ENCODE measurements around the gene SLC25A1. TPM values are rescaled to one million over a fixed set of nuclear protein-coding genes. Genes with fewer than 3 reads are reported as not detected.

SLC25A1 gene
- total RNA-seq, 1 donor = 63.7 TPM

GRCh38 chr22:19201869-19202798 is 23.6 kb upstream of the SLC25A1 start:
- TF ChIP-seq, protein P1, sequence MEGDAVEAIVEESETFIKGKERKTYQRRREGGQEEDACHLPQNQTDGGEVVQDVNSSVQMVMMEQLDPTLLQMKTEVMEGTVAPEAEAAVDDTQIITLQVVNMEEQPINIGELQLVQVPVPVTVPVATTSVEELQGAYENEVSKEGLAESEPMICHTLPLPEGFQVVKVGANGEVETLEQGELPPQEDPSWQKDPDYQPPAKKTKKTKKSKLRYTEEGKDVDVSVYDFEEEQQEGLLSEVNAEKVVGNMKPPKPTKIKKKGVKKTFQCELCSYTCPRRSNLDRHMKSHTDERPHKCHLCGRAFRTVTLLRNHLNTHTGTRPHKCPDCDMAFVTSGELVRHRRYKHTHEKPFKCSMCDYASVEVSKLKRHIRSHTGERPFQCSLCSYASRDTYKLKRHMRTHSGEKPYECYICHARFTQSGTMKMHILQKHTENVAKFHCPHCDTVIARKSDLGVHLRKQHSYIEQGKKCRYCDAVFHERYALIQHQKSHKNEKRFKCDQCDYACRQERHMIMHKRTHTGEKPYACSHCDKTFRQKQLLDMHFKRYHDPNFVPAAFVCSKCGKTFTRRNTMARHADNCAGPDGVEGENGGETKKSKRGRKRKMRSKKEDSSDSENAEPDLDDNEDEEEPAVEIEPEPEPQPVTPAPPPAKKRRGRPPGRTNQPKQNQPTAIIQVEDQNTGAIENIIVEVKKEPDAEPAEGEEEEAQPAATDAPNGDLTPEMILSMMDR (IDR thresholded peaks at IDR 0.05; ENCODE audit: extremely low read depth, low read depth, low read length) = no peak
- no peak overlapping the region for H3K4me3 ChIP-seq (ENCODE audit: insufficient read depth, low read length)
- H3K9me3 ChIP-seq (ENCODE audit: low read depth, low read length) = no peaks in the 10 kb centered on the region
- peak; percentile 77 for DNase-seq (ENCODE audit: insufficient read length, low spot score, missing footprints)
- no peak overlapping the region for H3K4me2 ChIP-seq (ENCODE audit: insufficient read depth, low read length)
- H3K27me3 ChIP-seq (ENCODE audit: insufficient read depth, low read length) = no peaks in the 10 kb centered on the region
- no peaks in the 10 kb centered on the region for H3K79me2 ChIP-seq (ENCODE audit: insufficient read depth, low read length)
- H3K27ac ChIP-seq (ENCODE audit: low read depth, low read length) = no peak overlapping the region
- H3K36me3 ChIP-seq (ENCODE audit: insufficient read depth, low read length) = no peaks in the 10 kb centered on the region
- H4K20me1 ChIP-seq (ENCODE audit: insufficient read depth, low read length) = no peaks in the 10 kb centered on the region
- no peaks in the 10 kb centered on the region for H3K4me1 ChIP-seq (ENCODE audit: insufficient read depth, low read length)
- no peak overlapping the region for H2AFZ ChIP-seq (ENCODE audit: low read length)

DNA sequence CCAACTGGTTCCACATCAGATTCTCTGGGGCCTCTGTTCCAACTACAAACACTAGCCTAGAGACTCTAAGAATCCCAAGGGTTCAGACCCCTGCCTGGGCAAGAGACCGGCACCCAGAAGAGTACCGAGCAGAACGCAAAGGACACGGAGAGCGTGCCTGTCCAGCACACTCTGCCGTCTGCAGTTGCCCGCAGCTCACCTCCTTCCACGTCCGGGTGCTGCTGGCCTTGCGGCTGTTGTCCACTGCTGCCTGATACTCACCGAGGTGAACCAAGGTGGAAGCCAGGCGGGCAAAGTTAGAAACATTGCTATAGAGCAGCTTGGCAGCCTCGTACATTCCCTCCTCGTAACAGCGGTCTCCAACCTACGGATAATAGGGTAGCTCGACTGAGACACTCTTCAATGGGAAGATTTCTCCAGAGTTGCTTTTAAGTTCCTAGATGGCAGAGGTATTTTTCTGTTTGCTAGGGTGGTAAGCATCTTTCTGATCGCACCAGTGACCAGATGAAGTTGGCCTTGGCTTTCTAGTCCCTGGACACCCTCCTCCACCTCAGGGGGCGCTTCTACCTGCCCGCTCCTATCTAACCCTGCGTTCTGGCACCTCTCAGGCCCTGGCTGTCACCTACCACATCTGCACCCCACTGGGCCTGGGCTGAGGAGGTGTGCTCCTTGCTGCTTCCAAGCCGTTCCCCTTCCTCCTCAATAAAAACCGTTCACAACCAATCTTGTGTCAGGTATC is 22.8 kb upstream of the SLC25A1 start:
- Histone ChIP-seq H3K9me3 (ENCODE audit: low read depth, low read length) (no peaks in the 10 kb centered on the region), H3K79me2 (ENCODE audit: insufficient read depth, low read length) (no peaks in the 10 kb centered on the region), H3K27ac (ENCODE audit: low read depth, low read length) (no peak overlapping the region), H2AFZ (ENCODE audit: low read length) (no peak overlapping the region), H3K4me2 (ENCODE audit: insufficient read depth, low read length) (no peak overlapping the region), H3K27me3 (ENCODE audit: insufficient read depth, low read length) (no peaks in the 10 kb centered on the region), H4K20me1 (ENCODE audit: insufficient read depth, low read length) (no peaks in the 10 kb centered on the region), H3K4me3 (ENCODE audit: insufficient read depth, low read length) (no peak overlapping the region), H3K4me1 (ENCODE audit: insufficient read depth, low read length) (no peaks in the 10 kb centered on the region), H3K36me3 (ENCODE audit: insufficient read depth, low read length) (no peaks in the 10 kb centered on the region)
- peak; percentile 51 for DNase-seq (ENCODE audit: insufficient read length, low spot score, missing footprints)
- TF ChIP-seq, protein P1 (IDR thresholded peaks at IDR 0.05; ENCODE audit: extremely low read depth, low read depth, low read length) = no peak

GRCh38 chr22:19199479-19199878 is 20.9 kb upstream of the SLC25A1 start:
- peak; percentile 11 for DNase-seq (ENCODE audit: insufficient read length, low spot score, missing footprints)
- no peaks in the 10 kb centered on the region for H4K20me1 ChIP-seq (ENCODE audit: insufficient read depth, low read length)
- no peaks in the 10 kb centered on the region for H3K4me1 ChIP-seq (ENCODE audit: insufficient read depth, low read length)
- no peak overlapping the region for H3K4me2 ChIP-seq (ENCODE audit: insufficient read depth, low read length)
- no peak overlapping the region for H2AFZ ChIP-seq (ENCODE audit: low read length)
- H3K36me3 ChIP-seq (ENCODE audit: insufficient read depth, low read length) = no peaks in the 10 kb centered on the region
- TF ChIP-seq, protein P1 (IDR thresholded peaks at IDR 0.05; ENCODE audit: extremely low read depth, low read depth, low read length) = no peak
- H3K9me3 ChIP-seq (ENCODE audit: low read depth, low read length) = no peaks in the 10 kb centered on the region
- H3K79me2 ChIP-seq (ENCODE audit: insufficient read depth, low read length) = no peaks in the 10 kb centered on the region
- no peak overlapping the region for H3K27ac ChIP-seq (ENCODE audit: low read depth, low read length)
- H3K4me3 ChIP-seq (ENCODE audit: insufficient read depth, low read length) = no peak overlapping the region
- H3K27me3 ChIP-seq (ENCODE audit: insufficient read depth, low read length) = no peaks in the 10 kb centered on the region
